ENCODE measurements around the gene TCEANC.

GRCh38 chrX:13688958-13689740 lies 36.2 kb downstream of the TCEANC start, which contains the start of gene RAB9A:
- TF ChIP-seq CTCF (IDR thresholded peaks at IDR 0.05) (no peak), POLR2AphosphoS5 (IDR thresholded peaks at IDR 0.05; ENCODE audit: low read depth, low read length) (peak; percentile 69; the same call in 1 of the 2 replicates)
